Measurements from ENCODE around the gene FAS.

Gene FAS

DNA sequence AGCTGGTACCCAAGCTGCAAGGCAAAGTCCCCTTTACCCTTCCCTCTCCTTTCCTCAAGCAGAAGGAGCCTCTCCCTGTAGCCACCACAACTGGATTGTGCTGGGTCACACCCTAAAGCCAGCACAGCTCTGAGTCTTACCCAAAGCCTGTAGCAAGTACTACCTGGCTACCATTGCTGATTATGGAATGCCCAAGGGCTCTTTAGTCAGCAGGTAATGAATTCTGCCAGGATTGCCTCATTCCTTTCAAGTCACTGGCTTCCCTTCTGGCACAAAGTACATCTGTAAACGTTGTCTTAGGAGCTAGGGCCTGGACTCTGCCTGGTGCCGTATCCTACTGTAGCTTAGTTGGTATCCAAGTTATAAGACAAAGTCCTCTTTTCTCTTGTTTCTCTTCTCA lies 52.0 kb downstream of the FAS start:
- no peak for FAIRE-seq

DNA sequence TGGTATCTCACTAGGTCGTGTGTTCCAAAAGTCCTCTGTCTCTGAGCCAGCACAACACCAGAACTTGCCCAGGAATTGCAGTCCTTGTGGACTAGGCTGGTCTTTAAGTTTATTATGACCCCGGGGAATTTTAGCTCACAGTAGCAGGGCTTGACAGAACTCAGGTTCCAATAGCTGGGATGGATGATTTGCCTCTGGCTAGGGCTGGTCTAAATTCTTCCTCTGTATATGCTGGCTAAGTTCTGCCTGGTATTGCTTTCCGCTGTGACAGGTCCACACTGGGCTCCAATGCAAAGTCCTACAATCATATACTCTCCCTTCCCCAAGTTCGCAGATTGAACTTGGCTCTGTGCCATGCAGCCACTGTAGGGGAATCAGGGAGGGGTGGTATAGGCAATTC lies 52.5 kb downstream of the FAS start:
- no peak for FAIRE-seq

DNA sequence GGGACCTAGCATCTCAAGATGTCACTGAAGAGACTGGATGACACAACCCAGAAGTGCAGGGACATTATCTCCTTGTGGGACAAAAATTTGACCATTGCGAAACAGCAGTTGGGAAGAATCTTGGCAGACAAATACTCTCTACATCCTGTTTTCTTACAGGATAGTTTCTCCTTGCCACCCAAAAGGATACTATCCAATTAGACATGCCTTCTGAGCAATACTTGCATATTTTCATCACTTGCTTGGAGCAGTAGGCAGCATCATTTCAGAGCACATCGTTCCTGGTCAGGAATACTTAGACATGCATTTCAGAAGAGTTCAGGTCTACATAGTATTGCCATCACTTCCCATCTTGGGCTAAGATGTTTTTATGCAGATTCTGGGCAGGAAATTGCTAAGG lies 56.8 kb downstream of the FAS start:
- no peak for FAIRE-seq

DNA sequence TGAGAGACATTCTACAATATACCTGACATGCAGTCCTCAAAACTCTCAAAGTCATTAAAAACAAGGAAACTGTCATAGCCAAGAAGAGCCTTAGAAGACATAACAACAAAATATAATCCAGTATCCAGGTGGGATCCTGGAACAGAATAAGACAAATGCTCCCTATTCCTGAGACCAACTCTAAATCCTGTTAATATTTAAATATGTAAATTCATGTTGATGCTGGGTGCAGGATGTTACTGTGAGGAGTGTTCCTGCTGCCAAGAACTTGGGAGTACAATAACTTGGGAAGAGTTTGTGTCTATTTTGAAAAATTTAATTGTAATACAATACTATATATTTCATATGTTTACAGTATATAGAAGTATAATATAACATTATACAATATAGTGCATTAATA lies 61.0 kb downstream of the FAS start:
- peak; percentile 53 for FAIRE-seq

DNA sequence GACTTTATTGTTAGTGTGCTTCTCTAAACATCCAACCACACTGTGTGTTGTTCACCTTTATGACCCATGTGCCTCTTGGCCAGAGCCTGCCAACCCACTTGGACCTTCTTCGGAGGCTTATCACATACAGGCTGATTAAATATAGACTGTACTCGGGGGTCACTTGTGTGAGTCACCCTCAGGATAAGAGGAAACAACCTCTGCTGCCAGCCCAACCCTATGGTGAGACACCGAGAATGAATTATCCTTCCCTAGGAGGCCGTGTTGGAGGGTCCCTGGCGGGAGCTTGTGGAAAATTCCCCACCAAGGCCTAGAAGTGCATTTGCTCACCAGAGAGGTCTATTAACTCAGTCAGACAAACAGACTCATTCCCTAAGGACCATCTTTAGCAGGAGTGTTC lies 63.0 kb downstream of the FAS start:
- FAIRE-seq = no peak

DNA sequence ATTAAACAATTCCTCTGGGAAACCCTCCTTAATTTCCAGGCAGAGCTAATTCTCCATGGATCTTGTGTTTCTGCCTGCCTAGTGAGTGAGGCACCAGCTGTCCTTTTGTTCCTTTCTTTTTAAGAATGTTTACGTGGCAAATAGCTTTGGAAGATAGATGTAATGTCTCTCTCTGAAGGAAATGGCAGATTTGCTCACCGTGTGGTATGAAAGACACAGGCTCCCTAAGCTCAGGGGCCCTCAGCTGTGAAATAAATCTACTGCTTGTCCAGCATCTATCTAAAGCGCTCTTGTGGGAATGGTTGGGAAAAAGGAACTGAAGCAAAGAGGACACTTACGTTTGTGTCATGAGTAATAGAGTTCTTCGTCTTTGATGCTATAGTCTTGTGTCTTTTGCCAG lies 64.6 kb downstream of the FAS start:
- FAIRE-seq = no peak

DNA sequence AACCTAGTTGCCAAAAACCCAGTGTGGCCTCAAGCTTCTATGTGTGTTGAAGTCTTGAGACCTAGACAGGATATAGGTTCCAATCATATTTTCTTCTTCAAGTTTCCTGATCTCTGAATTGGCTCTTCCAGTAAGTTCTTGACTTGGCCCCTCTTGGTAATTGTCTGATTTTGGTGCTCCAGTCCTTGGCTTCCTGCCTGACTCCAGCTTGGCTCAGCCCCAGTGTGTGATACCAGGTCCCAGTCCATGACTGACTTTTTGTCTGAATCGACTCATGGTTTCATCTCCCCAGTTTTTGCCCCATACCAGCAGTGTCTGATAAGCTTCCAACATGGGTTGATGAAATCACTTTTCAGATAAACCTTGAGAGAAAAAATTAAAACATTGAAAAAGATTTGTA lies 72.3 kb downstream of the FAS start:
- FAIRE-seq = no peak

DNA sequence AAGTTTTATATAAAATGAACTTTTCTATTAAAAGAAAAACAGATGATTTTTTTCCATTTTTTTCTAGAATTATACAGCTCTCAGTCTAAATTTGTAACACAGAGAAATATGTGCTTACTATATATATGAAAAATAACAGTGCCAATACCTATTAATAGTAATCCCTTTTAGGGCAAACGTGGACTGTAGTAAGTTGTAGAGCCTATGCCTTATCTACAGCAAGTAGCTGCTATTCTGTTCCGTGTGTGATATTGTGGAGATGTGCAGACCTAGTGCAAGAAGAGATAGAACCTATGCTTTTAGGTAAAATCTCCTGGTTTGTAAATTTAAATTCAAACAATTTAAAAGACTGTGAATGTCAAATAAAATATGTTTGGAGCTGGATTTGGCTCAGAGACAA lies 72.9 kb downstream of the FAS start:
- FAIRE-seq = no peak

DNA sequence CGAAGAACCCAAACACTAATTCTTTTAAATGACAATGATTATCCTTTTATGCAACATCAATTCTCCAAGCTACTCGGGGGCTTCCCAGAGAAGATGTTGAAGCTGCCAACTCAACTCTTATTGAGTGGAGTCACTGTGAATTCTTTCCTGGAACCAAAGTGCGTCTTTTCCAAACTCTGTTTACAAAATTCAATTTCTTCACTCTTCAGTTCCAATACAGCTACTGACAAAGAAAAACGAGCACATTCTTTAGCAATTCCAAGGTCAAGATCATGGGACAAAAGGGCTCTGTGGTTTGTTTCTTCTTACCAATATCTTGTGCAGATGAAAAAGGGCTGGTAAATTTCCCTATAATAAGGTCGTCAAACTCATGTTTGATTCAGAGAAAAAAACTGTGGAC lies 74.2 kb downstream of the FAS start:
- no peak for FAIRE-seq
